ENCODE results near the gene DTWD2.
A peak's percentile ranks its signal among the peaks of the same experiment; 100 is the strongest.
"Not testable (repeated sequence)": the region's sequence is repeated elsewhere in the genome, so short reads cannot be mapped to it uniquely, and the experiment has no call there.

DTWD2 gene

DNA sequence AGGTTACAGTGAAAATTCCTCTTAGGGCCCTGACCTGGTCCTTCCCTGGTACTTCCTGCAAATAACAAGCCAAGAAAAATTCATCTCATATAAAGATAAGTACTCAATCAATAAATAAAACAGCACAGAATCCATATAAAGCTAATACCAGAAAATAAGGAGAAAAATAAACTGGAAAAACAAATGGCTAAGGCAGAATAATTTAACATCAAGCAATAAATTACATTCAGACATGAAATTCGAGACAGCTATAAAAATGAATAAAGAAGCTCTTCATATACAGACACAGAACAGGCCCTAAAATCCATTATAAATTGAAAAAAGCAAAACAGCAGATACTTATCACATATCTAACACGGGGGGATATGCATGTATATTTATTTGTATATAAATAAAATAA is 99.2 kb downstream of the DTWD2 start:
- no peak overlapping the region for H3K27ac ChIP-seq
- DNase-seq (ENCODE audit: low read depth, low spot score) = no peak

DNA sequence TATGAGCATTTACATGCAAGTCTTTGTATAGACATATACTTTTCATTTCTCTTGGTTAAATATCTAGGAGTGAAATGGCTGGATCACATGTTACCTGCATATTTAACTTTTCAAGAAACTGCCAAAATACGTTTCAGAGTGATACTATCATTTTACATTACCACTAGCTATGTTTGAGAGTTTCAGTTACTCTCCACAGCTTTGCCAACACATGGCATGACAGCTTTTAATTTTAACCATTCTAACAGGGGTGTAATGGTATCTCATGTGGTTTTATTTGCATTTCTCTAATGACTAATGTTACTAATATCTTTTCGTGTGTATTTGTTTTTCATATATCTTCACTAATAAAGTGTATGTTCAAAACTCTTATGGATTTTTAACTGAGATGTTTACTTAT is 99.8 kb downstream of the DTWD2 start:
- no peak for DNase-seq (ENCODE audit: low read depth, low spot score)
- H3K27ac ChIP-seq = no peak overlapping the region

DNA sequence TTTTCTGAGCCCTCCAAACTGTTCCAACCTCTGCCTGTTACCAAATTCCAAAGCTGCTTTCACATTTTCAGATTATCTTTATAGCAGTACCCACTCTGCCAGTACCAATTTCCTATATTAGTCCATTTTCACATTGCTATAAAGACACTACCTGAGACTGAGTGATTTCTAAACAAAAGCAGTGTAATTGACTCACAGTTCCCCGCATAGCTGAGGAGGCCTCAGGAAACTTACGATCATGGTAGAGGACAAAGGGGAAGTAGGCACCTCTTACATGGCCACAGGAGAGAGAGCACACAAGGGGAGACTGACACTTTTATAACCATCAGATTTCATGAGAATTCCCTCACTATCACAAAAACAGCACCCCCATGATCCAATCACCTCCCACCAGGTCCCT is 105.0 kb downstream of the DTWD2 start:
- DNase-seq (ENCODE audit: low read depth, low spot score) = no peak
- no peak overlapping the region for H3K27ac ChIP-seq

DNA sequence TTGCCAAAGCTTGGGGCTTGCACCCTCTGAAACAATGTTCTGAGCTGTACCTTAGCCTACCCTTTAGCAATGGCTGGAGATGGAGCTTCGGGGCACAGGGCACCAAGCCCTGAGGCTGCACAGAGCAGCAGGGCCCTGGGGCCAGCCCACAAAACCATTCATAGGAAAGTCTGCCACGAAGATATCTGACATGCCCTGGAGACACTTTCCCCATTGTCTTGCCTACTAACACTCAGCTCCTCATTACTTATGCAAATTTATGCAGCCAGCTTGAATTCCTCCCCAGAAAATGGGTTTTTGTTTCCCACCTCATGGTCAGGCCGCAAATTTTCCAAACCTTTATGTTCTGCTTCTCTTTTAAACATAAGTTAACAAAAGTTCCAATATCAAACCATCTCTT is 105.7 kb downstream of the DTWD2 start:
- no peak for DNase-seq (ENCODE audit: low read depth, low spot score)
- H3K27ac ChIP-seq = no peak overlapping the region

DNA sequence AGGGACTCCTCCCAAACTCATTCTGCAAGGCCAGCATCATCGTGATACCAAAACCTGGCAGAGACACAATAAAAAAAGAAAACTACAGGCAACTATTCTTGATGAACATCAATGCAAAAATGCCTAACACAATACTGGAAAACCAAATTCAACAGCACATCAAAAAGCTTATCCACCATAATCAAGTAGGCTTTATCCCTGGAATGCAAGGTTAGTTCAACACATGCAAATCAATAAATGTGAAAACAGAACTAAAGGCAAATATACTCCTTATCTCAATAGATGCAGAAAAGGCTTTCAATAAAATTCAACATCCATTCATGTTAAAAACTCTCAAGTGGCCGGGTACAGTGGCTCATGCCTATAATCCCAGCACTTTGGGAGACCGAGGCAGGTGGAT is 111.5 kb downstream of the DTWD2 start:
- DNase-seq (ENCODE audit: low read depth, low spot score) = not testable (repeated sequence)

DNA sequence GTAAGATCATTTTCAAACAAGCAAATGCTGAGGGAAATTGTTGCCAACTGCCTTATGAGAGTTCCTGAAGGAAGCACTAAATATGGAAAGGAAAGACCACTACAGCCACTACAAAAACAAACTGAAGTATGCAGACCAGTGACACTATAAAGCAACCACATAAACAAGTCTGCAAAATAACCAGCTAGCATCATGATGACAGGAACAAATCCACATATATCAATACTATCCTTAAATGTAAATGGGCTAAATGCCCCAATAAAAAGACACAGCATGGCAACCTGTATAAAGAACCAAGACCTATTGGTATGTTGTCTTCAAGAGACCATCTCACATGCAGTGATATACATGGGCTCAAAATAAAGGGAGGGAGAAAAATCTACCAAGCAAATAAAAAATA is 113.2 kb downstream of the DTWD2 start:
- DNase-seq (ENCODE audit: low read depth, low spot score) = no peak
- H3K27ac ChIP-seq = no peak overlapping the region

More for the DNA sequence above, 111.5 kb downstream of the DTWD2 start:
- H3K27ac ChIP-seq = not testable (repeated sequence)

DNA sequence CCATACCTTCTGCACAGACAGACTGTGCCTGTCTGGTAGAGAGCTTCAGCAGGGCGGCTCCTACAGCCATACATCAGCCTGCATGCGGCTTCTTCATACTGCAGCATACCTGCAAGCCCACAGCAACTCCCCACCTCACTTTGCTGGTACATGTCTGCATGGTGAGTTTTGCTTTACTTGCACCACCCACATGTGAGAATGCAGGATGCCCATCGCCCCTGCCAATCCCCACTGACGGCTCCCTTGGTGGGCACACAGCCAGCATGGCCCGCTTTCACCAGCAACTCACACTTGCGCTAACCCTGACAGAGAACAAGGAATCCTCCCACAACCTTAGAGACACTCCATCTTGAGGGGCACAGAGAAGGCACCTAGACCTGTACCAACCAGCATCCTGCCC is 114.9 kb downstream of the DTWD2 start:
- no peak overlapping the region for H3K27ac ChIP-seq
- DNase-seq (ENCODE audit: low read depth, low spot score) = no peak

DNA sequence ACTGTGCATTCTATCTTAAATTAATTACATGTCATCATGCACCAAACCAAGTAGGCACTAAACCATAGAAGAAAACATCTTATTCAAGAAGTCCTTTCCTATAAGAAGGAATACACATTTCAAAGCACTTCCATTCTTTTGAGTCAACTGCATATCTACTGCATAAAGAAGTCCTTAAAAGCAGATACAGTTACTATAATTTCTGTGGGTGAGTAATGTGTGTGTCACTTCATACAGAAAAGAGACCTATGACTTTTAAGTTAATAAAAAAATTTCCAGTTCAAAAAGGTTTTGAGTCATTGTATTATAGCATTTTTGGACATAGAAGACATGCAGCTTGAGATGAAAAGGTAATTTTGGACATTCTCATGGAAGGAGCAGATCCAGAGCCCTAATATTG is 125.0 kb downstream of the DTWD2 start:
- H3K27ac ChIP-seq = peak overlapping the region; percentile 40
- peak; percentile 6 for DNase-seq (ENCODE audit: low read depth, low spot score)

DNA sequence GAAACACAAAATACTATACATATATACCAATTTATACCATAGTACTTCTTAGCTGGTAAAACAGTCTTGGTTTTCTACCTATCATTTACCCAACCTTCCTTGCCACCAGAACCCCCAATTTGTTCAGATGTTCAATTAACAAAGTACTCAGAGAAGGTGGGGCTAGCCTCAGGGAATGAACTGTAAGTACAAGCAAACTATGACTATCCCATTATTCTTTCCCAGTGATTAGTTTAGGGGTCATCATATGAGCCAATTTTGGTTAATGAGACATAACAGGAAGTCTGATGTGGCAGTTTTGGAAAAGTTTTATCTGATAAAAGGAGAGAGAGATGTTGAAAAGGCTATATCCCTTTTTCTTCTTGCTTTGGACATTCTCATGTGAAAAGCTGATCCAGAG is 125.8 kb downstream of the DTWD2 start:
- peak overlapping the region; percentile 40 for H3K27ac ChIP-seq
- DNase-seq (ENCODE audit: low read depth, low spot score) = peak; percentile 29

DNA sequence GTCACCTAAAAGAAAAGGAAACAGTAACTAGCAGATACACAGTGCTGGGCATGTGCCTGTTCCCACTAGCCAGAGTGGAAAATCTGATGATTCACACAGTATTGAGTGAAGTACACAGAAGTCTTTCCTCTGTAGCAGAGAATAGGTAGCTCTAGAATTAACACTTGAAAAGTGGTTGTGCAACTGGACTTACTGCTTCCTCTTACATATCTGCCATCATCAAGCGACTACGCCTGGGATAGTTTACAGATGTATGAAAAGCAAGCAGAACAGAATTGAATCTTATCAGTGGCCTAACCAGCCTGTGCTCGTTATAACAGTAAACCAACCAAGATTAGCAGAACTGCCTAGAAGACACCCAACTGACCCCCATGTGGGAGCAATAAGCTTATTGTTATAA is 130.6 kb downstream of the DTWD2 start:
- DNase-seq (ENCODE audit: low read depth, low spot score) = peak; percentile 44
- H3K27ac ChIP-seq = peak overlapping the region; percentile 11

DNA sequence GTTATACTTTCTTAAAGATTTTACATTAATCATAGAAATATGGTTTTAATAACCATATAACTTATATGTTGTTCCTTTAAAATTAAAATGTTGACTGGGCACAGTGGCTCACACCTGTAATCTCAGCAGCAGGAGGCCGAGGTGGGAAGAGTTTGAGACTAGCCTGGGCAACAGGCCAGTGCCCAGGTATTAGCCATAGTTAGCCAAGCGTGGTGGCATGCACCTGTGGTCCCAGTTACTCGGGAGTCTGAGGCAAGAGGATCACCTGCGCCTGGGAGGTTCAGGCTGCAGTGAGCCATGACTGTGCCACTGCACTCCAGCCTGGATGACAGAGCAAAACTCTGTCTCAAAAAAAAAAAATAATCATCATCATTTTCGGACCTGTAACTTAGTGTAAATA is 133.5 kb downstream of the DTWD2 start:
- no peak for DNase-seq (ENCODE audit: low read depth, low spot score)
- no peak overlapping the region for H3K27ac ChIP-seq

DNA sequence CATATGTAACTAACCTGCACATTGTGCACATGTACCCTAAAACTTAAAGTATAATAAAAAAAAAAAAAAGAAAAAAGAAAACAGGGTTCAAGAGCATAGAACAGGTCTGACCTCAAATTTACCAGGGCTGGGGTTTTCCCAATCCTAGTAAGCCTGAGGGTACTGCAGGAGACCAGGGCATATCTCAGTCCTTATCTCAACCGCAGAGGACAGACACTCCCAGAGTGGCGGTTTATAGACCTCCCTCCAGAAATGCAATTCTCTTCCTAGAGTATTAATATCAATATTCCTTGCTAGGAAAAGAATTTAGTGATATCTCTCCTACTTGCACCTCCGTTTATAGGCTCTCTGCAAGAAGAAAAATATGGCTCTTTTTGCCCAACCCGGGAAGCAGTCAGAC is 136.6 kb downstream of the DTWD2 start:
- not testable (repeated sequence) for DNase-seq (ENCODE audit: low read depth, low spot score); H3K27ac ChIP-seq

DNA sequence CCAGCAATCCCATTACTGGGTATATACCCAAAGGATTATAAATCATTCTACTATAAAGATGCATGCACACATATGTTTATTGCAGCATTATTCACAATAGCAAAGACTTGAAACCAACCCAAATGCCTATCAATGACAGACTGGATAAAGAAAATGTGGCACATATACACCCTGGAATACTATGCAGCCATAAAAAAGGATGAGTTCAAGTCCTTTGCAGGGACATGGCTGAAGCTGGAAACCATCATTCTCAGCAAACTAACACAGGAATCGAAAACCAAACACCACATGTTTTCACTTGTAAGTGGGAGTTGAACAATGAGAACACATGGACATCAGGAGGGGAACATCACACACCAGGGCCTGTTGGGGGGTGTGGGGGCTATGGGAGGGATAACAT is 138.8 kb downstream of the DTWD2 start:
- DNase-seq (ENCODE audit: low read depth, low spot score); H3K27ac ChIP-seq: not testable (repeated sequence)

DNA sequence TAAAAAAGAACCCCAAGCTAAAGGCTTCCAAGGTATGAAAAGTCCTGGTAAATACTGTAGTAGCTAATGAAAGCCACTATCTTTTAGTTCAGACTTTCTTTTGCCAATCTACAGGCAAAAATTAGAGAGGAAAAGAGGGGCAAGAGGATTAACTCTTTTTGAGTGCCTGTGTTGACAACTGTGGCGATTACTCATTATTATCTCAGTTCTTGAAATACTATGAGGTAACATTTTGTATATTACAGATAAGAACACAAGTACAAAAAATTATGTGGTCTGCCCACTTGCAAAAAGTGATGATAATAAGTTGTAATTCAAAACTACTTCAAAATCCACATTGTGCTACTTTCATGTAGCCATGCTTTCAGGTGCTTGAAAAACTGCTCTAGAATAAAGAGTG is 144.0 kb downstream of the DTWD2 start:
- no peak for DNase-seq (ENCODE audit: low read depth, low spot score)
- no peak overlapping the region for H3K27ac ChIP-seq

DNA sequence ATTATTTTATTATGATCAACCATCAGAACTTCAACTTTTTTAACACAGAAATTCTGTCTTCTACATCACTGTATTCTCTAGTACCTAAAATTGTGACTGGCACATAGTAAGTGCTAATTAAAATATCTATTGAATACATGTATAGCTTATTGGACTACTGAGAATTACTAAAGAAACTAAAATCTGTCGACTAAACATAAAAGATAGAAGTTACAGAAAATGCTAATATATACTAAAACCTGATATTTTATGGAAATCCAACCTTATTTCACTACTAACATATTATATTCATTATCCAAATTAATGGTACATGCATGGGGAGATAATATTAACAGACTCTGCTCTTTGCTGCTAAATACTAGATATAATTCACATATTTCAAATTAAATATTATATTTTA is 153.6 kb downstream of the DTWD2 start:
- DNase-seq (ENCODE audit: low read depth, low spot score) = no peak
- H3K27ac ChIP-seq = no peak overlapping the region

DNA sequence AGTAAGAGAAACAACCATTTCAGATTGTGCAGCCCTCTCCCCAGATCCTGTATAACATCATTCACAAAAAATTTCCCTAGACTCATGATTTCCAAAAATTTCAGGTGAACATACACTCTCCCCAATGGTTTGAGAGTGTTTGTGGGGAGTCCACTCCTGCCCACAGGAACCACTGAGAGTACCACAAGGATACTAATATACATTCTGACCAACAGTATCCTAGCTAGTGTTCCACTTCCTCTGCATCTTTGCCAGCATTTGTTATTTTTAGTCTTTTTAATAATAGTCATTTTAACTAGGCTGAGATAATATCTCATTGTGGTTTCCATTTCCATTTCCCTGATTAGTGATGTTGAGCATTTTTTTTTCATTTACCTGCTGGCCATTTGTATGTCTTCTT is 155.4 kb downstream of the DTWD2 start:
- H3K27ac ChIP-seq = no peak overlapping the region
- no peak for DNase-seq (ENCODE audit: low read depth, low spot score)

DNA sequence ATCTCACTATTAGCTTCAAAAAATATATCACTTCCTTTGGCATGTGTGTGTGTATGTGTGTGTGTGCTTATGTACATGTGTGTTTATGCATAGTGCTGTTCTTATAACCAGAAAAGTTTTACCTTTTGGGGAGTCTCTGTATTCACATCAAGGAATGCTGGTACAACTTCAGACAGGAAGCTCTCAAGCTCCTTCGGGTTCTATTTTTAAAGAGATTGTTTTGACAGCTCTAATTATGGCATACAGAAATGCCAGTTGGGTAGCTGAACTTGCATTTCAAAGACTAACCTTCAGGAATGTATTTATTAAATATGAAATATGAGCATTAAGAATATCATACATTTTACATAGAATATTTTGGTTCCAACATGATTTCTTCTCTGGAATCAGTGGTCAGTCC is 163.1 kb downstream of the DTWD2 start:
- no peak overlapping the region for H3K27ac ChIP-seq
- no peak for DNase-seq (ENCODE audit: low read depth, low spot score)

DNA sequence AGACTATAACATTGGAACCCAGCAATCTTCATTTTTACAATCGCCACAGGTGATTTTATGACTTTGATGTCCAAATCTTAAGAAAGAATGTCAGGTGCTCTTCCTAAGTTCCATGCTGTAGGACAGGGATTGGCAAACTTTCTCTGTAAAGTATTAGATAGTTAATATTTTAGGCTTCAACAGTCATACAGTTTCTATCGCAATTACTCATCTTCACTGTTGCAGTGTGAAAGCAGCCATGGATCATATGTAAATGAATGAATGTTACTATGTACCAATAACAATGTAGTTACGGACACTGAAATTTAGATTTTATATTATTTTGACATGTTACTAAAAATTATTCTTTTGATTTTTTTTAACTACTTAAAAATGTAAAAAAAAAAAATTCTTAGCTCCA is 169.7 kb downstream of the DTWD2 start:
- DNase-seq (ENCODE audit: low read depth, low spot score) = no peak
- no peak overlapping the region for H3K27ac ChIP-seq

DNA sequence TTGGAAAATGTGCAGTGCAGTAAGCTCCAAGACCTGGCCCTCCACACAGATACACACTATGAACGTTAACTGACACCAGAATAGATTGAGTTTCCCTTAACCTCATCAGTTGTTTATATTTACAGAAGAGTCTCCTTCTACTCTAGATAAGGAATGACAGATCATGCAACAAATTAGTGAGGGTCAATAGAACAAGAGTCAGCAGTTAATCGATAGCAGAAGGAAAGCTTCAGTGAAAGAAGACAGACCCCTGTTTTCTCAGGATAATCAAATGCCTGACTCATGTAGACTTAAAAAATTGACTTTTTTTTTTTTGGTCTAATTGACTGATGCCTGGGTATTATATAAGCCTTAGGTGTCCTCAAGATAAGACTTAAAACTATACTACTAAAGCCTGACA is 179.9 kb downstream of the DTWD2 start:
- H3K27ac ChIP-seq = no peak overlapping the region
- DNase-seq (ENCODE audit: low read depth, low spot score) = no peak

DNA sequence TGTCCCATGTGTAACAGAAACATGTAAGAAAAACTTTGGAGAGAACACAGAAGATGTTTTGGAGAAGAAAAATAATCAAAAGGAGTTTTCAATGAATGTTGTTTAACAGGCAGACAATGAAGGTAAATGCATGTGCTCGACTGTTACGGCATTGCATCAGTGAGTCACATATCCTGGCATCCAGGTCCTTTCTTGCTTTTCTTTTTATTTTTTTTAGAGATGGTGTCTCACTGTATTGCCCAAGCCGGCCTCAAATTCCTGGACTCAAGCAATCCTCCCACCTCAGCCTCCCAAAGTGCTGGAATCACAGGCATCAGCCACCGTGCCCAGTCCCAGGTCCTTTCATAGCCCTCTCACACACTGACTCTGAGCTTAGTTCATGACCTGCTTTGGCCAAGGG is 181.8 kb downstream of the DTWD2 start:
- DNase-seq (ENCODE audit: low read depth, low spot score) = no peak
- H3K27ac ChIP-seq = no peak overlapping the region

DNA sequence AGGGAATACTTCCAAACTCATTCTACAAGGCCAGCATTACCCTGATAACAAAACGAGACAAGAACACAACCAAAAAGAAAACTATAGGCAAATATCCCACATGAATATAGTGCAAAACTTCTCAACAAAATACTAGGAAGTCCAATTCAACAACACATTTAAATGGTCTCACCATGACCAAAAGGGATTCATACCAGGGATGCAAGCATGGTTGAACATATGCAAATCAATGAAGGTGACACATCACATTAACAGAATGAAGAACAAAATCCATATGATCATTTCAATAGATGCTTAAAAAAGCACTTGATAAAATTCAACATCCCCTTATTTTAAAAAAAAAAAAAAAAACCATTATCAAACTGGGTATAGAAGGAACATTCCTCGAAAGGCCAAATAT is 186.0 kb downstream of the DTWD2 start:
- no peak for DNase-seq (ENCODE audit: low read depth, low spot score)
- H3K27ac ChIP-seq = no peak overlapping the region

DNA sequence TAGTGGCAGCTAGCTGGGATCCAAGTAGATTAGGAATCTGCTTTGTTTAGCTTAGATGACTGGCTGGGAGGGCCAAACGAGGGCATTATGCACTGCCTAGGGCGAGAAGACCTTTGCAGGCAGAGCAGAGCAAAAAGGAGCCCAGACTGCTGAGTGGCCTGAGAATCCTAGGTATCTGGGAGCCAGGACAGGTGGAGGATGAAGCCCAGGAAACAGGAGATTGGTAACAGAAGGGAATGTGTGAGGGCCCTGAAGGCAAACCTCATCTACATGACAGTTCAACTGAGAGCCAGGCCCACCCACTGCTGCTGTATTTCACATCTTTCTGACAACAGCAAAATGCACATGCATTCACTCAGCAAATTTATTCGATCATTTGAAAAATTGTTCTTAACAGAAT is 192.3 kb downstream of the DTWD2 start:
- DNase-seq (ENCODE audit: low read depth, low spot score) = no peak
- H3K27ac ChIP-seq = no peak overlapping the region

DNA sequence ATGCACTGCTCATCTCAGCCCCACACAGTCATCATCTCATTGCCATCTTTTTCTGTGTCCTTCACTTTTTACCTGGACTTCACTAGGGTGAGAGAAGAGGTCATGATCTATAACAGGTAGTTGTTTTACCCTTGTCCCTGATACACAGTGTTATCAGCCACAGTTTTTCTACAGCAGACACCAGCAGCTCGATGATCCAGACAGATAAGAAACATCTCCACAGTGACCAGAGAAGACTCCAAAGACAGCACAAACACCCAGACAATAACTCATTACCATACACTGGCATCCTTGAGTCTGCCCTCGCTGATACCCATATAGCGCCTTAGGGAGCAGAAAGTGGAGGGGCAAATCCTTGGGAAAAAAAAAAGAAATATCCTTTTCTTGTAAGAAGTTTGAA is 194.1 kb downstream of the DTWD2 start:
- no peak overlapping the region for H3K27ac ChIP-seq
- no peak for DNase-seq (ENCODE audit: low read depth, low spot score)

Data from epithelial cell of prostate (primary cell).